Stromal cell of bone marrow (primary cell): ENCODE measurements around the gene NEUROG1.

Experiments
- DNase-seq: peaks from one replicate; pipeline ENCODE4 v3.0.0-alpha.2; 2012; ENCODE audit warnings: low read depth

NEUROG1 gene

DNA sequence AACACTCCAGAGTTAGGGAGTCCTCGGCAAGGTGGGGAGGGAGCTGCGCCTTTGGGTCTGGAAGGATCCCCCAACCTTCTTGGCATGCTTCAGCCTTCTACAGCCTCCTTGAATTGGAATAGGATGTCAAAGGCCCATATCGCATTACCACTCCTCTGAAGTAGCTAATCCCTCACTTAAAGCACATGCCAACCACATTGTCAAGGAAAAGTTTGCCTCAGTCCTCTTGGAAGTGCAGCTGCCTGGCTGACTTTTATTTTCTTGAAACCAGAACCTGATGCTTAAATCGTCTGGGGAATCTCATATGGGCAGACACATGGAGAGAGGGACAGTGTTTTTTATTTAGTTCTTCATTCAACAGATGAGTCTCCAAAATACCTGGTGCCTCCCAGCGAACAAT, 28.6 kb upstream of the NEUROG1 start:
- DNase-seq, result no peak

DNA sequence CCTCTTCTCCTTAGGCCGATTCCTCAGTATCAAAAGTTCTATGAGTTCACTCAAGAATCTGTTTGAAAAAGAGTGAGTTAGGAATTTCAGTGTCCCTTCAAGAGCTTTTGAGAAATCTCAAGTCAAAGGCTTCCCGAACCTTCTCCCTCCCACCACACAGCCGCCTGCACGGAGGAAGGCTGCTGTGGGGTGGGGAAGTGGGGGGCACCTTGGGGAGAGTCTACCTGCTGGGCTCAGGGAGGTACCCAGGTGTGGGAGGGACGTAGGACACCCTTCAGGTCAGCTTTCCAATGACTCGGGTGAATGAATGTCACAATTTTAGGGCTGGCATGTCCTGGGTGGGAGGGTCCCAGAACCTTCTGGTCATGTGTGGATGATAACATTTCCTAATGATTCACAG, 25.5 kb upstream of the NEUROG1 start:
- no peak for DNase-seq

- DNase-seq, result peak; percentile 55
Observed at GRCh38 chr5:135560858-135561257, 25.1 kb upstream of the NEUROG1 start.

GRCh38 chr5:135559354-135559753, 23.6 kb upstream of the NEUROG1 start:
- no peak for DNase-seq

DNA sequence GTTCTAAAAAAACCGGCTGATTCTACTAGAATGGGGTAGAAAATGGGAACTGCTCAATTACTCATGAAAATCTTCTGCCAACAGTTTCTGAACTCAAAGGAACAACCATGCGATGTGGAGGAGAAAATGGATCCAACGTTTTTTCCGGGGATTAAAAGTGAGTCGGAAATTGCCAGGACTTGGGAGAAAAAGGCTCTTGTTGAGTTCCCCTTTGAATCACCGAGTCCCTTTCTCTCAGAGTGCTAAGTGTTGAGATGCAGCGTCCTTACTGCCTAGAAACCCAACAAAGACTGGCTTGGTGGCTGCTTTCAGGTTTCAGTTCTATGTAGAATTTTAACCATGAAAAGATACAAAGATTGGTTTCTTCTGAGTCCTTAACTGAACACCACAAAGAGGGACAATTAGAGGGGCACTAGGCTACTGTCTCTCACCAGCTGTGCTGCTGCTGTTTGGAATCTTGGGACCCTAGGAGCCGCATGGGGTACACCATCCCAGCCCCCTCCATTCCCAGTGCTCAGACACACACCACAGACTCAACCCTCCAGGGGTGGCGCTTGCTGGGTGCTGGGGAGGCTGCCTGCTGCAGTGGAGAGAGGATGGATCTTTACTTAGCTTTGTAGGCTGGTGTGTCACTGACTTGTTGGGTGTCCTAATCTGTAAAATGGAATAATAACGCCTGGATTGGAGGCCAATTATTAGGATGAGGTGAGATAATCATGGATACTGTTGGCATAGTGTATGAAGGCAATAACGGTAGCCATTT, 21.5 kb upstream of the NEUROG1 start:
- no peak for DNase-seq

DNA sequence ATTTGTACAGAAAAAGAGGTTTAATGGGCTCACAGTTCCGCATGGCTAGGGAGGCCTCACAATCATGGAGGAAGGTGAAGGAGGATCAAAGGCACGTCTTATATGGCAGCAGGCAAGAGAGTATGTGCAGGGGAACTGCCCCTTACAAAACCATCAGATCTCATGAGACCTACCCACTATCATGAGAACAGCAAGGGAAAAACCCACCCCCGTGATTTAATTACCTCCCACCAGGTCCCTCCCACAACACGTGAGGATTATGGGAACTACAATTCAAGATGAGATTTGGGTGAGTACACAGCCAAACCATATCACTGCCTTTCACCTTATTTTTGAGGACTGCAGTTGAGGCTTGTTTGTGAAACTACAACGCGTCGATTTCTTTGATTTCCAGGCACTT, 20.9 kb upstream of the NEUROG1 start:
- DNase-seq, result no peak

- DNase-seq, result no peak
Observed at GRCh38 chr5:135555530-135555929, 19.8 kb upstream of the NEUROG1 start.

GRCh38 chr5:135553688-135554462, 18.1 kb upstream of the NEUROG1 start:
- DNase-seq, result no peak

DNA sequence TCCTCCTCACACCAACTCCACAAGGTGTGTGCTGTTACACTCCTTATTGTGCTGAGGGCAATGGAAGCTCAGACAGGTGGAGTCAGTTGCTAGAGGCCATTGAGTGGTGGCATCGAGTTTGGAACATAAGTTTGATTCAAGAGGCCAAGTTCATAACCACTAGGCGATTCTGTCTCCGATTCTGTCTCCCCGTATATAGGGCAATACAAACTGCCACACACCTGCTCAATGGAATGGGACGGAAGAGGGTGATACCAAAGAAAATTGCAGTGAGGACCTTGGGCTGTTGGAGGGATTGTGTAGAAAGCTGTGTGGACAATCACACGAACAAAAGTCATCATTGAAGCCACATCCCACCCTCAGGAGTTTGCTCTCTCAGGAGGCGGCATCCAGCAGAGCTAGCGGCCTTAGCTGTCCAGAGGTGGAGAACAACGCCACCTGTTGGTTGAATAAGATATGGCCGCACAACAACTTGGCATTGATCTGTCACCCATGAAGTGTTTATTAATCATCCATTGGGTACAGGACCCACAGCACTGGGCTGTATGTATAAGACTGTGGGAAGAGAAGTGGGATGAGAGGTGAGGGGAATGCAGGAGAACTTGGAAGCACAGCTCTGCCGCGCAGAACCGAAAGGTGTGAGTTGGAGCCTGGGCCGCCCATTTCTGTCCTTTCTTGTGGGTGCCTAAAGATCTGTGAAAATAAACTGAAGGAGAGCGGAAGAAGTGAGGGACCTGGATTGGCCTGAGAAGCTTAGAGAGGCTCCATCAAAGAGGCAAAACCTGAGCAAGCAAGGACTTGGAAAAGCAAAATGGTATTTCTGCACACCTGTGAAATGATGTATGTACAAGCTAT, 16.1 kb upstream of the NEUROG1 start:
- DNase-seq, result peak; percentile 49

DNA sequence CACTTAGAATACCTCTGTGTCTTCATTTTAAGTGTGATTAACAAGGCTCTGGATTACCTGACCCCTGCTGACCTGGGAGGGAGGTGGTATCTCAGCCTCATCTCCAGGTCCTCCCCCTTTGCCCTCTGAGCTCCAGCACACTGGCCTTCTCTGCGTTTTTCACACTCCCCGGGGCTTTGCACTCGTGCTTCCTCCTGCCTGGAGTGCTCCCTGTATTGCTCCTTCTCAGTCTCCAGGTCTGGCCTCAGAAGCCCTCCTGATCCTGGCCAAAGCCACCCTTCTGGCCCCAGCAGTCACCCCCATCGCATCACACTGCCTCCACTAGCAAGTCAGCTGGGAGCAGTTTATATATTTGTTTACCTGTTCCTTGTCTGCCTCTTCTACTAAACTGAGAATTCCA, 13.6 kb upstream of the NEUROG1 start:
- no peak for DNase-seq

DNA sequence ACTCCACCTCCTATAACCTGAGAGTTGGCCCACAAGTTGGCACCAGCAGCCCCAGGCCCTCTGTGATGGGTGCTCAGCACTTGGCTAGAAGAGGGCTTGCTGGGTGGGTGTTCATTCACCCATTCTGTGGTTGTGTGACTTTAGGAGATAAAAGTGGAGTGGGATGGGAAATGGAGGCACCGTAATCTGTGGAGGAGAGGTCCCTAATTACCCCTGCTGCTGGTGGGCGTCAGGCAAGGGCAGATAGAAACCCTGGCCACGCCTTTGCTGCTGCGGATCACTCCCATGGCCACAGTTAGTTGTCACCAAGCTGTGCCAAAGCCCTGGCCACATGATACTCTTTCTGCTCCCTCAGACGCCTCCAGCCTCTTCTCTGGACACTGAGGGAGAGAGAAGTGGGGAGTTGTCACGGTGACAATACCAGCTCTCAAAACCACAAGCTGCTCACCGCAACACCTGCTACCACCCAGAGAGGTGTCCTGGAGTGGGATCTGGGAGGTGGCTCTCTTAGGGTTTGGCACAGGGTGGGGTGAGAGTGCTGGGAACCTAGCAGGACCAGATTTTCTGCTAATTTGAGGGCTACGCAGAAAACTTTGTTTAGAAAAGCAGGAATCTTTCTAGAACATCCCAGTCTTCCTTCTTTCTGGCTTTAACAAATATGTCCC, 12.0 kb upstream of the NEUROG1 start:
- DNase-seq, result no peak

- no peak for DNase-seq
Observed at GRCh38 chr5:135546912-135547311, 11.1 kb upstream of the NEUROG1 start.

- no peak for DNase-seq
Observed at GRCh38 chr5:135546101-135546500, 10.3 kb upstream of the NEUROG1 start.

GRCh38 chr5:135545099-135545498, 9.3 kb upstream of the NEUROG1 start:
- no peak for DNase-seq

DNA sequence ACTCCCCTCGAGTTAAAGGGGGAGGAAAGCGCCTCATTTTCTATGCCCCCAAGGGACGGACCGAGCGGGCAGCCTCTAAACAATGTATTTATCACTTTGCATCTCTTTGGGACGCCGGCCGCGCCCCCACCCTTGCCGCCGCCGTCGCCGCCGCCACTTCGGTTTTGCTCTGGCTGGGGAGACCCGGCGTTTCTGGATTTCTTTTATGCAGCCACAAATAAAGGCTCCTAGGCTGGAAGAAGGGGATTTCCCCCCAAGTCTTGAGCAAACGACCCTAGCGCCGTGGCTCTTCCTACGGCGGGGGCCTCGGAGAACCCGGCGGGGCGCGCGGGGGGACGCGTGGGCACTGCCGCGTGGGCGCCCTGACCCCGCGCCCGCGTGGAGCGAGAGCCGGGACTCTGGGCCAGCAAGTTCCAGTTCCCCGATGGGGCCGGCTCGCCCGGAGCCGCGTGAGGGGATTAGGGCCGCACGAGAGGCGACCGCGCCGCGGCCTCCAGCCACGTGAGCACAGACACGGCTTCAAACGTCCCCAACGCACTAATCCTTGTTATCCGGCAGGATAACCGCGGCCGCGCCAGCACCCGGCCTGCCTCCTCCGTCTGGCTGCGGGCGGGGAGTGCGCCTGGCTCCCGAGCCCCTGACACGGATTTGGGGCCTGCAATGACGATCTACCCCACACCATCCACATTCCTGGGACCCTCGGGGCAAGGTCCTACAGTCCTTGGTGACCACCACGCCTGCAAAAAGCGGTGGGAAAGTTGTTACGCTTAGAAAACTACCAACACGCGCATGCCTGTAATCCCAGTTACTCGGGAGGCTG, 7.9 kb upstream of the NEUROG1 start:
- DNase-seq, result no peak

- DNase-seq, result no peak
Observed at GRCh38 chr5:135543001-135543484, 7.3 kb upstream of the NEUROG1 start.

GRCh38 chr5:135541807-135542502, 6.2 kb upstream of the NEUROG1 start:
- DNase-seq, result no peak

GRCh38 chr5:135539430-135540005, 3.8 kb upstream of the NEUROG1 start:
- DNase-seq, result no peak

GRCh38 chr5:135538261-135538660, 2.5 kb upstream of the NEUROG1 start:
- no peak for DNase-seq

GRCh38 chr5:135537745-135538144, 2.0 kb upstream of the NEUROG1 start:
- no peak for DNase-seq
